ENCODE measurements around the gene ZNF283.

ZNF283 gene

GRCh38 chr19:43872547-43873336 is 45.6 kb downstream of the ZNF283 start:
- DNase-seq, result no peak

- DNase-seq, result no peak
These were observed 53.4 kb downstream of the ZNF283 start for GRCh38 chr19:43880483-43880882.

GRCh38 chr19:43883864-43884263 is 56.7 kb downstream of the ZNF283 start, which contains the start of gene ZNF404:
ZNF404 (minus strand) TSS chr19:43883964.
- DNase-seq, result no peak

- no peak for DNase-seq
These were observed 68.7 kb downstream of the ZNF283 start for GRCh38 chr19:43895727-43896308.
